GM18868 (cell line): ENCODE results near the gene ZBTB3.
"Not testable (repeated sequence)": the region's sequence is repeated elsewhere in the genome, so short reads cannot be mapped to it uniquely, and the experiment has no call there.

Experiments
- ATAC-seq: cut with Tn5 transposase; IDR thresholded peaks from one replicate; pipeline ENCODE4 v1.9.1; 2021; ENCODE audit warnings: mild to moderate bottlenecking, moderate library complexity; ENCODE audit not compliant: unreplicated experiment

Gene ZBTB3

GRCh38 chr11:62753736-62754603 lies at the start of gene ZBTB3:
Gene ZBTB3, minus strand, starts transcription at chr11:62754160. Its CDS starts 496 bp downstream, at chr11:62753664.
- peak; percentile 96 for ATAC-seq

- ATAC-seq = no peak
Measured at GRCh38 chr11:62801071-62801470, 47.1 kb upstream of the ZBTB3 start.

GRCh38 chr11:62799486-62799885 lies 45.5 kb upstream of the ZBTB3 start:
- no peak for ATAC-seq

- ATAC-seq = no peak
Measured at GRCh38 chr11:62796281-62796680, 42.3 kb upstream of the ZBTB3 start.

- ATAC-seq = no peak
Measured at GRCh38 chr11:62794201-62794775, 40.3 kb upstream of the ZBTB3 start.

GRCh38 chr11:62792202-62792575 lies 38.2 kb upstream of the ZBTB3 start:
- ATAC-seq = no peak

GRCh38 chr11:62791501-62792201 lies 37.7 kb upstream of the ZBTB3 start, which contains the start of gene TMEM223:
Gene TMEM223, minus strand, starts transcription at chr11:62792006. Its CDS starts 12 bp downstream, at chr11:62791994.
- ATAC-seq = peak; percentile 73

- ATAC-seq = no peak
Measured at GRCh38 chr11:62789576-62789975, 35.6 kb upstream of the ZBTB3 start.

GRCh38 chr11:62788991-62789390 lies 35.0 kb upstream of the ZBTB3 start:
- ATAC-seq = no peak

GRCh38 chr11:62787005-62787759 lies 33.2 kb upstream of the ZBTB3 start, which contains the start of gene TMEM179B:
Gene TMEM179B, plus strand, starts transcription at chr11:62787402. Its CDS starts 30 bp downstream, at chr11:62787432.
- peak; percentile 69 for ATAC-seq

- peak; percentile 74 for ATAC-seq
Measured at GRCh38 chr11:62786318-62787004, 32.5 kb upstream of the ZBTB3 start.

- no peak for ATAC-seq
Measured at GRCh38 chr11:62782753-62783152, 28.8 kb upstream of the ZBTB3 start.

GRCh38 chr11:62778441-62778840 lies 24.5 kb upstream of the ZBTB3 start:
- ATAC-seq = no peak

- no peak for ATAC-seq
Measured at GRCh38 chr11:62777389-62777788, 23.4 kb upstream of the ZBTB3 start.

GRCh38 chr11:62775646-62776045 lies 21.7 kb upstream of the ZBTB3 start:
- ATAC-seq = no peak

- no peak for ATAC-seq
Measured at GRCh38 chr11:62774407-62774806, 20.4 kb upstream of the ZBTB3 start.

- peak; percentile 84 for ATAC-seq
Measured at GRCh38 chr11:62771144-62772021, 17.4 kb upstream of the ZBTB3 start, which contains the start of gene TAF6L. Gene TAF6L, plus strand, starts transcription at chr11:62771396. Its CDS starts 4,388 bp downstream, at chr11:62775784.

- ATAC-seq = peak; percentile 2
Measured at GRCh38 chr11:62770778-62771143, 16.8 kb upstream of the ZBTB3 start.

GRCh38 chr11:62760867-62761227 lies 6.9 kb upstream of the ZBTB3 start:
- ATAC-seq = not testable (repeated sequence)
